Caki2 (cell line): Measurements from ENCODE around the gene ZCCHC14. TPM values are rescaled to one million over a fixed set of nuclear protein-coding genes. Genes with fewer than 3 reads are reported as not detected.
"Not testable (repeated sequence)": the region's sequence is repeated elsewhere in the genome, so short reads cannot be mapped to it uniquely, and the experiment has no call there.

Source experiments
- DNase-seq: peaks from one replicate; pipeline ENCODE4 v3.0.0-alpha.2; 2015; ENCODE audit warnings: low read depth
- in situ Hi-C: cut with HindIII; loops from 2 replicates; pipeline ENCODE4 v1.10.0; 2016; ENCODE audit warnings: low sequenced_read_pairs, low pct_unique_long_range_greater_than_20kb, mixed read lengths
- total RNA-seq: library from RNA; depleted of rRNA; stranded (reverse); fragments of >200 nt; shearing (Covaris generic); gene quantifications from 2 replicates; pipeline ENCODE4 v1.2.3, GENCODE V29; 2014; ENCODE audit warnings: low replicate concordance

ZCCHC14 gene
- total RNA-seq, 1 experiment from 2014 or later = 4.4 TPM

- in situ Hi-C loops = no loop called here
Observed at GRCh38 chr16:87409153-87409552, 83.7 kb downstream of the ZCCHC14 start.

GRCh38 chr16:87407511-87408112 is 85.2 kb downstream of the ZCCHC14 start:
- in situ Hi-C loops = no loop called here
- peak; percentile 97 for DNase-seq

More at GRCh38 chr16:87409153-87409552, 83.7 kb downstream of the ZCCHC14 start:
- no peak for DNase-seq

GRCh38 chr16:87406495-87407088 is 86.2 kb downstream of the ZCCHC14 start:
- DNase-seq = no peak
- in situ Hi-C loops = no loop called here

GRCh38 chr16:87404764-87405625 is 87.8 kb downstream of the ZCCHC14 start:
- in situ Hi-C loops = no loop called here
- no peak for DNase-seq

GRCh38 chr16:87395181-87395842 is 97.5 kb downstream of the ZCCHC14 start:
- in situ Hi-C loops = no loop called here
- DNase-seq = no peak

GRCh38 chr16:87393680-87394055 is 99.2 kb downstream of the ZCCHC14 start:
- in situ Hi-C loops = no loop called here
- DNase-seq = no peak

- in situ Hi-C loops = no loop called here
Observed at GRCh38 chr16:87392821-87393679, 99.8 kb downstream of the ZCCHC14 start.

GRCh38 chr16:87391950-87392820 is 100.6 kb downstream of the ZCCHC14 start, which contains the start of gene MAP1LC3B:
Gene MAP1LC3B (plus strand): TSS chr16:87392336. CDS start chr16:87392428, 92 bp downstream.
- peak; percentile 98 for DNase-seq
- in situ Hi-C loops = no loop called here

More at GRCh38 chr16:87392821-87393679, 99.8 kb downstream of the ZCCHC14 start:
- DNase-seq = peak; percentile 53

- in situ Hi-C loops = no loop called here
- DNase-seq = no peak
Observed at GRCh38 chr16:87391324-87391949, 101.4 kb downstream of the ZCCHC14 start.

GRCh38 chr16:87390641-87391323 is 102.0 kb downstream of the ZCCHC14 start:
- in situ Hi-C loops = no loop called here
- DNase-seq = no peak

- in situ Hi-C loops, DNase-seq: not testable (repeated sequence)
Observed at GRCh38 chr16:87389914-87390313, 102.9 kb downstream of the ZCCHC14 start.

GRCh38 chr16:87389245-87389644 is 103.6 kb downstream of the ZCCHC14 start:
- in situ Hi-C loops = no loop called here
- no peak for DNase-seq

GRCh38 chr16:87388818-87389134 is 104.0 kb downstream of the ZCCHC14 start:
- DNase-seq = no peak
- in situ Hi-C loops = no loop called here

GRCh38 chr16:87387942-87388817 is 104.6 kb downstream of the ZCCHC14 start:
- peak; percentile 100 for DNase-seq
- in situ Hi-C loops = no loop called here

GRCh38 chr16:87384875-87385167 is 108.0 kb downstream of the ZCCHC14 start:
- DNase-seq, in situ Hi-C loops: not testable (repeated sequence)
